HepG2 (cell line): Measurements from ENCODE around the gene CDKL5. TPM values are rescaled to one million over a fixed set of nuclear protein-coding genes. Genes with fewer than 3 reads are reported as not detected.

Experiments
- ATAC-seq: fragments of 200-7000 bp; cut with Tn5 transposase; 3 replicates; pipeline ENCODE4 v1.9.1; 2020; ENCODE audit warnings: mild to moderate bottlenecking, moderate library complexity
- Bru-seq: library from RNA; stranded (reverse); fragments of 400-500 nt; gene quantifications from one replicate; lab custom pipeline; 2021; lab: Mats Ljungman, UMichigan
- BruChase-seq, 2 experiments: library from RNA; stranded (reverse); fragments of 400-500 nt; gene quantifications; one replicate each; lab custom pipeline; 2021; lab: Mats Ljungman, UMichigan
- BruUV-seq: library from RNA; stranded (reverse); fragments of 400-500 nt; replicated peaks from 2 replicates; lab custom pipeline; 2021; lab: Mats Ljungman, UMichigan
- CTCF ChIA-PET: fragments of 300-600 bp; formaldehyde crosslinking; extraction: SDS; loops from one replicate; lab custom pipeline; 2021; ENCODE audit warnings: low total read pairs, inconsistent platforms, low intra/inter-chr PET ratio; lab: Yijun Ruan, JAX
- POLR2A ChIA-PET: fragments of 350-600 bp; sonication (Branson Sonifier 250); formaldehyde crosslinking; loops from one replicate; lab custom pipeline; 2020; ENCODE audit warnings: antibody characterized with exemption, inconsistent platforms; lab: Yijun Ruan, JAX
- DNase-seq: peaks from one replicate; pipeline ENCODE4 v3.0.0-alpha.2; 2015; ENCODE audit warnings: low spot score
- FAIRE-seq: peaks from 3 replicates; lab custom pipeline; 2011; peaks lifted over from hg19 to GRCh38; lab: Jason Lieb, UNC
- H2AFZ ChIP-seq: one replicate; pipeline ENCODE4 v1.6.1; 2011; ENCODE audit warnings: low read length, inconsistent platforms
- H3K27ac ChIP-seq: fragments of 300-600 bp; 3 replicates; pipeline ENCODE4 v1.8.0; 2011; ENCODE audit warnings: mixed run types, mild to moderate bottlenecking, mixed read lengths, low read length, inconsistent platforms; ENCODE audit not compliant: insufficient read depth; ENCODE audit errors: extremely low read length
- H3K27me3 ChIP-seq, 2 experiments: fragments of 200-600 bp in 1 of 2; 2 replicates in 1 of 2; 3 replicates in 1 of 2; pipeline versions ENCODE4 v1.6.0 to v1.8.0; 2011; ENCODE audit warnings: low read length in 2 of 2, mild to moderate bottlenecking in 2 of 2, moderate library complexity in 2 of 2, inconsistent platforms in 1 of 2; ENCODE audit not compliant: insufficient read depth in 2 of 2, control insufficient read depth in 1 of 2
- H3K36me3 ChIP-seq, 2 experiments: fragments of 200-600 bp in 1 of 2; replicated peaks in 1 of 2; 2 replicates in 1 of 2; 3 replicates in 1 of 2; pipeline versions ENCODE4 v1.5.1 to v1.8.0; 2011; ENCODE audit warnings: low read length in 2 of 2, inconsistent platforms in 1 of 2; ENCODE audit not compliant: insufficient read depth in 2 of 2, control insufficient read depth in 1 of 2
- H3K4me1 ChIP-seq: 2 replicates; pipeline ENCODE4 v1.5.1; 2012; ENCODE audit warnings: low read length, inconsistent platforms; ENCODE audit not compliant: insufficient read depth
- H3K4me2 ChIP-seq: 2 replicates; pipeline ENCODE4 v1.6.0; 2011; ENCODE audit warnings: low read depth, low read length, inconsistent platforms
- H3K4me3 ChIP-seq, 3 experiments: fragments of 200-600 bp in 1 of 3; sonication (generic), shearing (Covaris generic) in 1 of 3; replicated peaks in 1 of 3; 2 replicates each; pipeline ENCODE4 v1.5.1; 2011 to 2016; ENCODE audit warnings: low read length in 3 of 3, inconsistent platforms in 2 of 3, low read depth in 2 of 3, mild to moderate bottlenecking in 2 of 3, control low read depth in 1 of 3, mixed read lengths in 1 of 3; ENCODE audit not compliant: insufficient read depth in 1 of 3
- H3K79me2 ChIP-seq: one replicate; pipeline ENCODE4 v1.6.1; 2011; ENCODE audit warnings: low read length, inconsistent platforms; ENCODE audit not compliant: insufficient read depth
- H3K9ac ChIP-seq: 2 replicates; pipeline ENCODE4 v1.6.0; 2011; ENCODE audit warnings: mild to moderate bottlenecking, low read depth, low read length, inconsistent platforms; ENCODE audit not compliant: insufficient read depth
- H3K9me3 ChIP-seq: 2 replicates; pipeline ENCODE4 v1.5.1; 2012; ENCODE audit warnings: mild to moderate bottlenecking, low read length
- H4K20me1 ChIP-seq: 2 replicates; pipeline ENCODE4 v1.6.0; 2011; ENCODE audit warnings: inconsistent platforms, mild to moderate bottlenecking, low read length, moderate library complexity; ENCODE audit not compliant: insufficient read depth
- AGO2 ChIP-seq: fragments of 200-400 bp; formaldehyde crosslinking; optimal IDR thresholded peaks from 2 replicates; pipeline ENCODE3; 2017; ENCODE audit warnings: mild to moderate bottlenecking, low read depth, low read length, moderate library complexity
- DPF2 ChIP-seq: sonication (generic); formaldehyde crosslinking; IDR thresholded peaks from 2 replicates; pipeline ENCODE4 v1.4.0; 2020; ENCODE audit warnings: mild to moderate bottlenecking, low read depth, missing genetic modification reagents, borderline replicate concordance
- DRAP1 ChIP-seq: IDR thresholded peaks from 2 replicates; pipeline ENCODE4 v1.6.1; 2016; ENCODE audit warnings: missing genetic modification reagents, missing compliant biosample characterization
- KDM2A ChIP-seq: sonication (generic); formaldehyde crosslinking; IDR thresholded peaks from 2 replicates; pipeline ENCODE4 v1.4.0; 2020; ENCODE audit warnings: low read depth, missing genetic modification reagents, borderline replicate concordance
- KDM5B ChIP-seq: sonication (generic); formaldehyde crosslinking; IDR thresholded peaks from 2 replicates; pipeline ENCODE4 v1.4.0; 2020; ENCODE audit warnings: missing genetic modification reagents, mild to moderate bottlenecking, borderline replicate concordance
- MXI1 ChIP-seq: IDR thresholded peaks from 3 replicates; pipeline ENCODE4 v1.6.1; 2012; ENCODE audit warnings: low read depth, low read length, inconsistent platforms, borderline replicate concordance
- POGZ ChIP-seq: sonication (generic); formaldehyde crosslinking; IDR thresholded peaks from 2 replicates; pipeline ENCODE4 v1.4.0; 2020; ENCODE audit warnings: mild to moderate bottlenecking, missing genetic modification reagents
- TAF1 ChIP-seq: sonication (generic); formaldehyde crosslinking; IDR thresholded peaks from 2 replicates; pipeline ENCODE4 v1.4.0; 2020; ENCODE audit warnings: missing genetic modification reagents
- YEATS4 ChIP-seq: sonication (generic); formaldehyde crosslinking; IDR thresholded peaks from 2 replicates; pipeline ENCODE4 v1.4.0; 2020; ENCODE audit warnings: missing genetic modification reagents, borderline replicate concordance
- ZMYM4 ChIP-seq: sonication (generic); formaldehyde crosslinking; IDR thresholded peaks from 2 replicates; pipeline ENCODE4 v1.8.1; 2023; ENCODE audit warnings: mild to moderate bottlenecking, missing genetic modification reagents
- WGBS: methylation state at CpG from one replicate; pipeline ENCODE4 v1.1.6; 2017; ENCODE audit warnings: low lambda C conversion rate; 5-methylcytosine and 5-hydroxymethylcytosine counted together
- in situ Hi-C: cut with HindIII; loops from 2 replicates; pipeline ENCODE4 v1.10.0; 2017; ENCODE audit warnings: low pct_unique_long_range_greater_than_20kb; ENCODE audit not compliant: extremely low pct_ligation_motif_present
- intact Hi-C: fragments of 100-400 bp; cut with micrococcal nuclease; formaldehyde crosslinking; loops from one replicate; pipeline ENCODE4 v1.10.0; 2022; ENCODE audit not compliant: unreplicated experiment
- long read RNA-seq, 2 experiments: library from RNA in 1 of 2; library from polyadenylated mRNA in 1 of 2; stranded (forward) in 1 of 2; unstranded in 1 of 2; transcript quantifications; one replicate each; pipeline ENCODE4 v2.0.0, GENCODE V29; 2019 to 2022
- polyA minus RNA-seq, 3 experiments: library from RNA; depleted of rRNA, polyadenylated mRNA; stranded (reverse); fragments of >200 nt; gene quantifications; 2 replicates each; pipeline ENCODE4 v1.2.3, GENCODE V29; 2011; ENCODE audit warnings: low replicate concordance in 1 of 3
- polyA plus RNA-seq, 8 experiments: library from polyadenylated mRNA; depleted of rRNA in 3 of 8; stranded (reverse) in 7 of 8; unstranded in 1 of 8; fragments of >200 nt; fragmentation: Illumina TruSeq in 4 of 8; extraction: Trizol in 4 of 8; gene quantifications; 2 replicates each; pipeline versions ENCODE4 v1.2.1 to v1.2.3, GENCODE V29; 2011 to 2016; ENCODE audit warnings: low read depth in 4 of 8, missing spikeins in 1 of 8, mixed read lengths in 1 of 8; ENCODE audit not compliant: insufficient read depth in 1 of 8
- total RNA-seq, 5 experiments: library from RNA; depleted of rRNA; stranded (reverse); fragments of >200 nt; fragmentation: Illumina TruSeq; extraction: Trizol; gene quantifications; 2 replicates each; pipeline ENCODE4 v1.2.3, GENCODE V29; 2016; ENCODE audit warnings: low read depth in 1 of 5
- TF ChIP-seq, protein P1 (sequence below): sonication (generic); formaldehyde crosslinking; IDR thresholded peaks from 2 replicates; pipeline ENCODE4 v1.4.0; 2020; ENCODE audit warnings: missing genetic modification reagents, borderline replicate concordance

CDKL5 gene
- total RNA-seq (2016; rRNA removed; fragmentation: Illumina TruSeq; extraction: Trizol) (7.0 and 9.2 TPM in 2 replicates), polyA plus RNA-seq (2011; rRNA removed) (2.1 and 2.8 TPM in 2 replicates), polyA minus RNA-seq (2011; rRNA and poly(A)+ RNA removed; ENCODE audit: low replicate concordance) (6.2 and 9.6 TPM in 2 replicates), Bru-seq, nascent RNA (percentile 59 among the genes with signal in this experiment), BruChase-seq, experiment 1, labeled RNA remaining after a 6-hour chase (percentile 52 among the genes with signal in this experiment), BruChase-seq, experiment 2, labeled RNA remaining after a 2-hour chase (percentile 59 among the genes with signal in this experiment)
- 2.6 and 4.6 TPM in 2 replicates for total RNA-seq (2016; cell fraction: cytosol; rRNA removed; fragmentation: Illumina TruSeq; extraction: Trizol; ENCODE audit: low read depth)
- total RNA-seq (2016; cell fraction: insoluble cytoplasmic fraction; rRNA removed; fragmentation: Illumina TruSeq; extraction: Trizol), result 5.7 and 8.2 TPM in 2 replicates
- total RNA-seq (2016; cell fraction: membrane; rRNA removed; fragmentation: Illumina TruSeq; extraction: Trizol), result 3.7 and 3.9 TPM in 2 replicates
- 14.0 and 14.8 TPM in 2 replicates for total RNA-seq (2016; cell fraction: nucleus; rRNA removed; fragmentation: Illumina TruSeq; extraction: Trizol)
- 1.3 and 1.5 TPM in 2 replicates for polyA plus RNA-seq (2011; cell fraction: cytosol; rRNA removed)
- 2.6 and 3.3 TPM in 2 replicates for polyA plus RNA-seq (2011; cell fraction: nucleus; rRNA removed)
- 2.1 and 2.2 TPM in 2 replicates for polyA plus RNA-seq (2012)
- 0.06 and 0.17 TPM in 2 replicates for polyA plus RNA-seq (2016; cell fraction: cytosol; fragmentation: Illumina TruSeq; extraction: Trizol; ENCODE audit: low read depth)
- 2.9 and 3.0 TPM in 2 replicates for polyA plus RNA-seq (2016; cell fraction: insoluble cytoplasmic fraction; fragmentation: Illumina TruSeq; extraction: Trizol; ENCODE audit: low read depth)
- polyA plus RNA-seq (2016; cell fraction: membrane; fragmentation: Illumina TruSeq; extraction: Trizol; ENCODE audit: low read depth), result 0.21 and 0.27 TPM in 2 replicates
- polyA plus RNA-seq (2016; cell fraction: nucleus; fragmentation: Illumina TruSeq; extraction: Trizol; ENCODE audit: insufficient read depth, low read depth), result 8.9 and 9.6 TPM in 2 replicates
- 3.5 and 4.9 TPM in 2 replicates for polyA minus RNA-seq (2011; cell fraction: cytosol; rRNA and poly(A)+ RNA removed)
- 13.6 and 13.8 TPM in 2 replicates for polyA minus RNA-seq (2011; cell fraction: nucleus; rRNA and poly(A)+ RNA removed)
- long read RNA-seq, experiment 1, result 0 reads
- long read RNA-seq, experiment 2, partial matches to known transcripts, result 0 of 3 reads
- long read RNA-seq, experiment 2, other reads (novel, unspliced or antisense), result 3 of 3 reads

GRCh38 chrX:18425199-18426003 is at the start of gene CDKL5:
CDKL5 (plus strand) TSS chrX:18425608; CDS start chrX:18507097, 81,489 bp downstream.
- no peaks in the 10 kb centered on the region for H3K36me3 ChIP-seq
- peak within 1 kb of the TSS; percentile 74 to 80 (median 78) for H3K4me3 ChIP-seq
- H3K9ac ChIP-seq, result peak within 1 kb of the TSS; percentile 70
- no peaks in the 10 kb centered on the region; a peak in 1 of 5 replicates for H3K27me3 ChIP-seq
- in situ Hi-C loops (loop anchor here (10.0 to 25.0 kb wide), 2 partner anchors 187 to 249 kb away; partner anchors contain the start of gene RS1), intact Hi-C loops (loop anchor here (10.0 kb wide), 1 partner anchor 69 kb away; no protein-coding TSS in a partner anchor)
- no peaks in the 10 kb centered on the region for H3K9me3 ChIP-seq
- H3K4me2 ChIP-seq, result peak within 1 kb of the TSS; percentile 89
- no TSS peak for BruUV-seq
- ChIA-PET POLR2A (interaction anchor here (0.7 to 2.2 kb wide), 3 partner anchors 21 to 71 kb away, joined by 3 to 5 read pairs (median 4); partner anchors contain the start of gene SCML2), CTCF (no interaction called here)
- peaks cover 18% of the 10 kb centered on the region; the same call in 1 of the 2 replicates for H3K4me1 ChIP-seq
- H2AFZ ChIP-seq, result peak within 1 kb of the TSS; percentile 15
- ATAC-seq (peak; percentile 91), FAIRE-seq (peak; percentile 96), DNase-seq (peak; percentile 92)
- WGBS, result 2% methylated on average over 8 of the region's 79 CpGs
- H3K27ac ChIP-seq, result peak within 1 kb of the TSS; percentile 68
- no peaks in the 10 kb centered on the region for H4K20me1 ChIP-seq
- H3K79me2 ChIP-seq, result peaks cover 35% of the 10 kb centered on the region
- TF ChIP-seq DRAP1 (CRISPR knock-in tag) (peak; percentile 98), MXI1 (peak; percentile 67; the same call in 1 of the 3 replicates), DPF2 (CRISPR knock-in tag) (no peak), POGZ (CRISPR knock-in tag) (peak; percentile 66; the same call in 1 of the 2 replicates), YEATS4 (CRISPR knock-in tag) (peak; percentile 5; the same call in 1 of the 2 replicates), AGO2 (peak; percentile 23), ZMYM4 (CRISPR knock-in tag) (peak; percentile 82), KDM2A (CRISPR knock-in tag) (peak; percentile 29; the same call in 1 of the 2 replicates), TAF1 (CRISPR knock-in tag) (peak; percentile 49; the same call in 1 of the 2 replicates), KDM5B (CRISPR knock-in tag) (peak; percentile 27; the same call in 1 of the 2 replicates)
- TF ChIP-seq, protein P1, sequence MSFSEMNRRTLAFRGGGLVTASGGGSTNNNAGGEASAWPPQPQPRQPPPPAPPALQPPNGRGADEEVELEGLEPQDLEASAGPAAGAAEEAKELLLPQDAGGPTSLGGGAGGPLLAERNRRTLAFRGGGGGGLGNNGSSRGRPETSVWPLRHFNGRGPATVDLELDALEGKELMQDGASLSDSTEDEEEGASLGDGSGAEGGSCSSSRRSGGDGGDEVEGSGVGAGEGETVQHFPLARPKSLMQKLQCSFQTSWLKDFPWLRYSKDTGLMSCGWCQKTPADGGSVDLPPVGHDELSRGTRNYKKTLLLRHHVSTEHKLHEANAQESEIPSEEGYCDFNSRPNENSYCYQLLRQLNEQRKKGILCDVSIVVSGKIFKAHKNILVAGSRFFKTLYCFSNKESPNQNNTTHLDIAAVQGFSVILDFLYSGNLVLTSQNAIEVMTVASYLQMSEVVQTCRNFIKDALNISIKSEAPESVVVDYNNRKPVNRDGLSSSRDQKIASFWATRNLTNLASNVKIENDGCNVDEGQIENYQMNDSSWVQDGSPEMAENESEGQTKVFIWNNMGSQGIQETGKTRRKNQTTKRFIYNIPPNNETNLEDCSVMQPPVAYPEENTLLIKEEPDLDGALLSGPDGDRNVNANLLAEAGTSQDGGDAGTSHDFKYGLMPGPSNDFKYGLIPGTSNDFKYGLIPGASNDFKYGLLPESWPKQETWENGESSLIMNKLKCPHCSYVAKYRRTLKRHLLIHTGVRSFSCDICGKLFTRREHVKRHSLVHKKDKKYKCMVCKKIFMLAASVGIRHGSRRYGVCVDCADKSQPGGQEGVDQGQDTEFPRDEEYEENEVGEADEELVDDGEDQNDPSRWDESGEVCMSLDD (CRISPR knock-in tag), result peak; percentile 28; the same call in 1 of the 2 replicates
